Left lung (tissue), 10 donors: ENCODE results near the gene NR5A1. TPM values are rescaled to one million over a fixed set of nuclear protein-coding genes. Genes with fewer than 3 reads are reported as not detected.

ENCODE experiments used
- ATAC-seq: fragments of 200-7000 bp; cut with Tn5 transposase; one replicate; pipeline ENCODE4 v1.9.1; 2020; ENCODE audit warnings: moderate library complexity
- DNase-seq, 4 donors: peaks; one replicate each; pipeline ENCODE4 v3.0.0-alpha.2; 2013 to 2020
- H3K27ac ChIP-seq, 2 donors: fragments of 200-600 bp; sonication (generic) in 1 of 2; one replicate each; pipeline versions ENCODE4 v1.5.0 to v1.8.0; 2020 to 2021
- H3K27me3 ChIP-seq, 2 donors: fragments of 200-600 bp; sonication (generic) in 1 of 2; one replicate each; pipeline versions ENCODE4 v1.5.0 to v1.8.0; 2020 to 2021
- H3K36me3 ChIP-seq, 2 donors: fragments of 200-600 bp; sonication (generic) in 1 of 2; one replicate each; pipeline versions ENCODE4 v1.5.0 to v1.8.0; 2020 to 2021
- H3K4me1 ChIP-seq, 2 donors: fragments of 200-600 bp; one replicate each; pipeline ENCODE4 v1.8.0; 2021
- H3K4me3 ChIP-seq, 2 donors: fragments of 200-600 bp; sonication (generic) in 1 of 2; one replicate each; pipeline versions ENCODE4 v1.5.0 to v1.8.0; 2020 to 2021; ENCODE audit warnings: mild to moderate bottlenecking in 1 of 2
- H3K9me3 ChIP-seq, 2 donors: fragments of 200-600 bp; sonication (generic) in 1 of 2; one replicate each; pipeline versions ENCODE4 v1.5.0 to v1.8.0; 2020 to 2021
- intact Hi-C, 2 donors: fragments of 100-400 bp; cut with DNase I; formaldehyde crosslinking; loops; one replicate each; pipeline versions ENCODE4 v1.11.2 to v1.14.2; 2022
- polyA plus RNA-seq, 6 donors: library from polyadenylated mRNA; unstranded; fragments of 120-200 nt; gene quantifications; one replicate each; pipeline ENCODE4 v1.2.1, GENCODE V29; 2013; ENCODE audit not compliant: insufficient read length in 6 of 6
- total RNA-seq, 2 donors: library from RNA; stranded (reverse); fragmentation: NEBNext Ultra II Directional; extraction: Animal tissue kit (Norgen Biotek cat#: 25700); gene quantifications; one replicate each; pipeline ENCODE4 v1.2.1, GENCODE V29; 2021
- TF ChIP-seq, protein P1 (sequence below), 2 donors: fragments of 200-600 bp; sonication (generic) in 1 of 2; IDR thresholded peaks; one replicate each; pipeline versions ENCODE4 v1.5.0 to v1.8.0; 2021; ENCODE audit warnings: antibody characterized with exemption in 2 of 2
- donor health status: DM: no; HTN: yes; CAD: no.
- donor health status: DM: no; HTN: no; CAD: no.

The NR5A1 gene
- total and polyA plus RNA-seq, 8 donors: 0.06 to 0.26 (median 0.14) TPM; not detected in 5

- H3K9me3 ChIP-seq: no peaks in the 10 kb centered on the region
- ATAC-seq: no peak
- DNase-seq: peak in 1 of 4 donors; percentile 39
- H3K36me3 ChIP-seq: no peaks in the 10 kb centered on the region
- H3K4me3 ChIP-seq: no peak overlapping the region
- H3K27me3 ChIP-seq: peaks cover 0 to 43% of the 10 kb centered on the region in 2 donors
- intact Hi-C loops: no loop called here
- no peak overlapping the region for H3K27ac ChIP-seq
- TF ChIP-seq, protein P1, sequence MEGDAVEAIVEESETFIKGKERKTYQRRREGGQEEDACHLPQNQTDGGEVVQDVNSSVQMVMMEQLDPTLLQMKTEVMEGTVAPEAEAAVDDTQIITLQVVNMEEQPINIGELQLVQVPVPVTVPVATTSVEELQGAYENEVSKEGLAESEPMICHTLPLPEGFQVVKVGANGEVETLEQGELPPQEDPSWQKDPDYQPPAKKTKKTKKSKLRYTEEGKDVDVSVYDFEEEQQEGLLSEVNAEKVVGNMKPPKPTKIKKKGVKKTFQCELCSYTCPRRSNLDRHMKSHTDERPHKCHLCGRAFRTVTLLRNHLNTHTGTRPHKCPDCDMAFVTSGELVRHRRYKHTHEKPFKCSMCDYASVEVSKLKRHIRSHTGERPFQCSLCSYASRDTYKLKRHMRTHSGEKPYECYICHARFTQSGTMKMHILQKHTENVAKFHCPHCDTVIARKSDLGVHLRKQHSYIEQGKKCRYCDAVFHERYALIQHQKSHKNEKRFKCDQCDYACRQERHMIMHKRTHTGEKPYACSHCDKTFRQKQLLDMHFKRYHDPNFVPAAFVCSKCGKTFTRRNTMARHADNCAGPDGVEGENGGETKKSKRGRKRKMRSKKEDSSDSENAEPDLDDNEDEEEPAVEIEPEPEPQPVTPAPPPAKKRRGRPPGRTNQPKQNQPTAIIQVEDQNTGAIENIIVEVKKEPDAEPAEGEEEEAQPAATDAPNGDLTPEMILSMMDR (IDR thresholded peaks at IDR 0.05): no peak
- H3K4me1 ChIP-seq: peaks cover 0 to 3% of the 10 kb centered on the region in 2 donors
Measured at GRCh38 chr9:124470726-124471125, 36.5 kb downstream of the NR5A1 start.

GRCh38 chr9:124470306-124470705 lies 36.9 kb downstream of the NR5A1 start:
- no peaks in the 10 kb centered on the region for H3K9me3 ChIP-seq
- H3K27ac ChIP-seq: no peak overlapping the region
- peaks cover 0 to 42% of the 10 kb centered on the region in 2 donors for H3K27me3 ChIP-seq
- no peak overlapping the region for H3K4me3 ChIP-seq
- ATAC-seq (no peak), DNase-seq (peak in 1 of 4 donors; percentile 64)
- H3K36me3 ChIP-seq: no peaks in the 10 kb centered on the region
- intact Hi-C loops: no loop called here
- H3K4me1 ChIP-seq: no peaks in the 10 kb centered on the region
- TF ChIP-seq, protein P1 (IDR thresholded peaks at IDR 0.05): no peak

DNA sequence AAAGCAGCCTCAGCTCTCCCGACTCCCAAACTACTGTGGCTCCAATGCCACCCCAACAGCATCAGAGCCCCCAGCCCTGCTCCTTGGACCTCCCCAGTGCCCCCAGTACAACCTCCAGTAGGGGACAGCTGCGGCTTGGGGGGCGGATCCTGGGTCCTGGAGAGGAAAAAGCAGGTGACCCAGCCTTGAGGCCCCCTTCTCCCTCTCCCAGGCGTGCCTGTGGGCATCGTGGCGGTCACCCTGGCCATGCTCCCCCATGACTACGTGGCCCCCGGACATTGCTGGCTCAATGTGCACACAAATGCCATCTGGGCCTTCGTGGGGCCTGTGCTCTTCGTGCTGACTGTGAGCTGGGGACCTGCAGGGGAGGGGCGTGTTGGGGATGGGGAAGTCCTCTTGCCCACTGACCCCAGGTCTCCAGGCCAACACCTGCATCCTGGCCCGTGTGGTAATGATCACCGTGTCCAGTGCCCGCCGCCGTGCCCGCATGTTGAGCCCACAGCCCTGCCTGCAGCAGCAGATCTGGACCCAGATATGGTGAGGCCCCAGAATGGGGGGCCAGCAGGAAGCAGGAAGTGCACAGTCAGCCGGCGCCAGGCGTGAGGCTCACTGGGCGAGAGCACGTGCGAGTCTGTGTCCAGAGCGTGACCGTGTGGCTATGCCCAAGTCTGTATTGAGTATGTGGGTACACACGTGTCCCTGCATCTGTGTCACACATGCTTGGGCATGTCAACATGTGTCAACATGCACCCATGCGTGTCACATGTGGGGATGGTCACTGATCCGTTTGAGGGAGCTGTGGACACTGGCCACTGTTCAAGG lies 38.0 kb downstream of the NR5A1 start:
- no peaks in the 10 kb centered on the region for H3K36me3 ChIP-seq
- H3K27ac ChIP-seq: no peak overlapping the region
- H3K4me1 ChIP-seq: no peaks in the 10 kb centered on the region
- intact Hi-C loops: no loop called here
- ATAC-seq (no peak), DNase-seq (peak in 1 of 4 donors; percentile 59)
- peaks cover 0 to 33% of the 10 kb centered on the region in 2 donors for H3K27me3 ChIP-seq
- H3K9me3 ChIP-seq: no peaks in the 10 kb centered on the region
- no peak overlapping the region for H3K4me3 ChIP-seq
- TF ChIP-seq, protein P1 (IDR thresholded peaks at IDR 0.05): no peak

- ATAC-seq (no peak), DNase-seq (peak in 1 of 4 donors; percentile 56)
- Histone ChIP-seq H3K27me3 (peaks cover 0 to 28% of the 10 kb centered on the region in 2 donors), H3K36me3 (no peaks in the 10 kb centered on the region), H3K4me1 (no peaks in the 10 kb centered on the region), H3K27ac (no peak overlapping the region), H3K4me3 (no peak overlapping the region), H3K9me3 (no peaks in the 10 kb centered on the region)
- TF ChIP-seq, protein P1 (IDR thresholded peaks at IDR 0.05): no peak
- intact Hi-C loops: no loop called here
Measured at GRCh38 chr9:124468061-124468740, 39.0 kb downstream of the NR5A1 start.

- TF ChIP-seq, protein P1 (IDR thresholded peaks at IDR 0.05): no peak
- Histone ChIP-seq H3K27ac (no peak overlapping the region), H3K9me3 (no peaks in the 10 kb centered on the region), H3K36me3 (no peaks in the 10 kb centered on the region), H3K27me3 (peaks cover 0 to 28% of the 10 kb centered on the region in 2 donors), H3K4me1 (no peaks in the 10 kb centered on the region), H3K4me3 (no peak overlapping the region)
- DNase-seq (peak in 1 of 4 donors; percentile 20), ATAC-seq (no peak)
- intact Hi-C loops: no loop called here
Measured at GRCh38 chr9:124467410-124468060, 39.7 kb downstream of the NR5A1 start.
